Skin of body (tissue), 2 donors: Measurements from ENCODE around the gene CCL28. TPM values are rescaled to one million over a fixed set of nuclear protein-coding genes. Genes with fewer than 3 reads are reported as not detected.
"Not testable (repeated sequence)": the region's sequence is repeated elsewhere in the genome, so short reads cannot be mapped to it uniquely, and the experiment has no call there.

Experiments used
- DNase-seq: peaks from one replicate; lab custom pipeline; 2025; lab: John Stamatoyannopoulos, UW
- total RNA-seq: library from RNA; depleted of rRNA; stranded (reverse); fragments of >200 nt; gene quantifications from one replicate; pipeline ENCODE4 v1.2.3, GENCODE V29; 2014

The CCL28 gene, protein sequence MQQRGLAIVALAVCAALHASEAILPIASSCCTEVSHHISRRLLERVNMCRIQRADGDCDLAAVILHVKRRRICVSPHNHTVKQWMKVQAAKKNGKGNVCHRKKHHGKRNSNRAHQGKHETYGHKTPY
- 4.3 TPM for total RNA-seq

DNA sequence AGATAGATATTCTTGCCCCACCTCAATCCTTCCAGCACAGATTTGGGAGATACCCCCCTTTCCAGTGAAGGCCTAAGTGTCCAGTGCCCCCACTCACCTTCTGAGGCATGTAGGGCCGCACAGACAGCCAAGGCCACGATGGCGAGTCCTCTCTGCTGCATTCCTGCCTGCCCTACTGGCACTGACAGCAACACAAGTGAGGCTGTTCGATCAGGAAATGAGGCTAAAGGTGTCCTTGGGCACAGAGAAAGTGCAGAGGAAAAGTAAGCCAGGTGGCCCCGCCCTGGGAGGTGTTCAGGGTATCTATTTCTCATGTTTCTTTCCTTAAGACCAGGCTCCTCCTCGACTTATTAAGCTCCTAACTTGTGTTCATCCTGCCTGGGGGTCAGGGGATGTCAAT is at the start of gene CCL28:
Gene CCL28, minus strand, starts transcription at position 236 of the 400 bp plus-strand sequence. Its CDS starts 75 bp downstream, at position 161.
- DNase-seq = no peak

DNA sequence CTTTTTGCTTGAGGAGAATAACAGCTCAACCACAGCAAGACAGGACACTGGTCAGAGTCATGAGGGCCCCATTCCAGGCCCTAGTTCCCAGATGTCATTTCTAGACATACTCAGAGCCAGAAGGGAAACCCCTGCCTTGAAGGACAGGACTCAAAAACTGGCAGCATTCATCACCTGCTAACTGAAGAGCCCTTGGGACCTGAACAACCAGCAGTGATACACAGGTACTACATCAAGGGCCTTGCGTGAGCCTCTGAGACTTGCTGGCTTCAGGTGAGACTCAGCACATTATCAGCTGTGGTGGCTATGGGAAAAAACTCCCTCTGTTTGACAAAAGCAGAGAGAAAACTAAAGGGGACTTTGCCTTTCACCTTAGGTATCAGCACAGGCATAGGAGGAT is 48.9 kb upstream of the CCL28 start:
- no peak for DNase-seq

DNA sequence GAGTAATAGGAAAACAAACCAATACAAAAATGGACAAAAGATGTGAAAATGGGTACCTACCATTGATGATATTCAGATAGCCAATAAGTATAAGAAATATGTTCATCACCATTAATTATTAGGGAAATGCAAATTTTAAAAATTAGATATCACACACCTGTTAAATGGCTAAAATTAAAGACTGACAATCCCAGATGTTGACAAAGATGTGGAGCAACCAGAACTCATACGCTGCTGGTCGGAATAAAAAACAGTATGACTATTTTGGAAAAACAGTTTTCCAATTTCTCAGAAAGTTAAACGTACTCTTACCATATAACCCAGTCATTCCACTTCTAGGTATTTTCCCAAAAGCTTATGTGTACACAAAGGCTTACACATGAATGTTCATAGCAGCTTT is 44.4 kb upstream of the CCL28 start:
- no peak for DNase-seq

DNA sequence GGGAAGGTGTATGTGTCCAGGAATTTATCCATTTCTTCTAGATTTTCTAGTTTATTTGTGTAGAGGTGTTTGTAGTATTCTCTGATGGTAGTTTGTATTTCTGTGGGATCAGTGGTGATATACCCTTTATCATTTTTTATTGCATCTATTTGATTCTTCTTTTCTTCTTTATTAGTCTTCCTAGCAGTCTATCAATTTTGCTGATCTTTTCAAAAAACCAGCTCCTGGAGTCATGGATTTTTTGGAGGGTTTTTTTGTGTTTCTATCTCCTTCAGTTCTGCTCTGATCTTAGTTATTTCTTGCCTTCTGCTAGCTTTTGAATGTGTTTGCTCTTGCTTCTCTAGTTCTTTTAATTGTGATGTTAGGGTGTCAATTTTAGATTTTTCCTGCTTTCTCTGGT is 29.4 kb upstream of the CCL28 start:
- not testable (repeated sequence) for DNase-seq

DNA sequence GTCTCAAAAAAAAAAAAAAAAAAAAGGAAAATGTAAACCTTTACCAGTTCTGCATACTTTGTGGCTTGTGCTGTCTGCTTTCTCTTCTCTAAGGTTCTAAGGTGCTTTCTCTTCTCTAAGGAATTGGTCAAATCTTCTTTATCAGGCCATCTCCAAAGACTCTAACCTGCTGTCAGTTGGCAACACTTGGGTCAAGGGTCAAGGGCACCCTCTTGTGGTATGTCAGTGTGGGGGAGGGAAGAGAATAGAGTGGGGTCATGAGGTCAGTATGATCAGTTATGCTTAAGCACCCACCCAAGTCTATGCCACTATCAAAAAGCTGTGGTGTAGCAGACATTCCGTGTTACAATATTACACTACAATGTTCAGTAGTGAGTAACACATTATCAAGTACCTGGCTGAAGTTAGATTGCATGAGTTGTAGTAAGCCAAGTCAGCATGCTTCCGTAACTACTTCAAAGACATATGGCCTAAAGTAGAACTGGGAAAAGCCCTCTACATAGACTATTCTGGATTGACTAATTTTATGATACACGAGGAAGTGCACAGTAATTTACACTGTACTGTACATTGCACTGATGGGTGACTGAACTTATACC is 25.0 kb upstream of the CCL28 start:
- DNase-seq = no peak

DNA sequence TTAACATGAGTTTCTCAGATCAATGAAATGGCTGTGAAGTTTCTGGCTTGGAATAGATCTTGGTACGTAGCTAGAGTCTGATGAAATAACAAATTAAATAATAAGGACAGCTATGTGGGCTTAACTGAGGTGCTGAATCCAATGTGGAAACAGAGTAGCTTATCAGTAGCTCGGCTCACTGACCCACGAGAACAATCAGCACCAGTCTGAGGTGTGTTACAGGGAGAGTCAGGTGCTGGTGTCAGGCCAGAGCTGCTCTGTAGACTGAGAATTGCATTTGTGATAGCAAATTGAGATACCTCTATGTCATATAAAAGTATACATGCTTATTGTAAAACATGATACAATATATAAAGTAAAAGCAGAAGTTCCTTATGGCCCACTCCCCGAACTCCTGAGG is 21.2 kb upstream of the CCL28 start:
- DNase-seq = no peak

DNA sequence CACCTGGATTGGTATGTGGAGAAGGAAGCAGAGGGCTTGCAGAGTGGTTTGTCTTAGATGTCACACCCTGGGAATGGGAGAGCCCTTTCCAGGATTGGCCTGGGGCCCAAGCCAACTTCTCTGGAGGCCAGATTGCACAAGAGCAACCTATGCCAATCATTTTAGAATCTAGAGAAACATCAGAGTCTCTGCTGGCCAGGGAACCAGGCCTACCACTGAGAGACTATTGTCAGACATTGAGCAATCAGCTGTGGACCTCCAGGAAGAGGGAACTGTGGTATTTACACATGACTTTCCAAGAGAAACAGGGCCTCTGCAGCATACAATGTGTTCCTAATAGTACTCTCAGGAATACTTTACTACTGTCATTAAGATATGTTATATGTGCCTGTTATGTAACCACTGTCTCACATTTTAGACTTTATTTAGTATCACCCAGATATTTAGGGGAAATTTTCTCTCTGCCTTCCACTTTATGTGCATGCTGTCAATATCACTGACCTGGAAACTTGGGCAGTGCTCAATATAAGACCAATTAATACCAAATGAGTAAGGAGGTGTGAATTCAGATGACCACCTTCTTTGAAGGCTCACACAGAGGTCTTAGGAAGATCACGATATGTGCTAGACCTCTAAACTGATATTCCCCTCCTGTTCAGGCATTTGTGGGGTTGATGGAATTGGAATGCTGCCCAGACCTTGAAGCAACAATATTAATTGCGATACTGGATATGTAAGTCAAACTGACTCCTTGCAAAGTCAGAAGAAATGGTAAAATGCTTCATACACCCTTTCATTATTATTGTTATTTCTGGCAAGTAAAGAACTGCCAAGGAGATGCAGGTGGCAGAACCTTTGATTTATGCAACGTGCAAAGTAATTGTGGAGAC is 20.5 kb upstream of the CCL28 start:
- DNase-seq = peak; percentile 32

DNA sequence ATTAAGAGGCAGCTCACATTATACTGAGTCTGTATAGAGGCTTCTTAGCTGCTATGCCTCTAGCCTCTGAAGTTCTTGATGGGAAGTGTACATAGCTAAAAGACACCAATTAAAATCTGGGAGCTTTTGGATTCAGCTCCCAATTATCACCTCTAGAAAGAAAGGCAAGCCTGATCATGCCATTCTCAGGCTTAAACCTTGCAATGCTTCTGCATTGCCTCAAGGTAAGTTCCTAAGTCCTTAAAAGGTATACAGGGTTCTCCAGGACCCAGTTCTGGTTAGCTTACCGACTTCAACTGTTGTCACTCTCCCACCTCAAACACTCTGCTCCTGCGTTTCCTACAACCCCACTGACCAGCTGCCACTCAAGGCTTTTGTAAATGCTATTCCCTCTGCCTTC is 17.5 kb upstream of the CCL28 start:
- no peak for DNase-seq

DNA sequence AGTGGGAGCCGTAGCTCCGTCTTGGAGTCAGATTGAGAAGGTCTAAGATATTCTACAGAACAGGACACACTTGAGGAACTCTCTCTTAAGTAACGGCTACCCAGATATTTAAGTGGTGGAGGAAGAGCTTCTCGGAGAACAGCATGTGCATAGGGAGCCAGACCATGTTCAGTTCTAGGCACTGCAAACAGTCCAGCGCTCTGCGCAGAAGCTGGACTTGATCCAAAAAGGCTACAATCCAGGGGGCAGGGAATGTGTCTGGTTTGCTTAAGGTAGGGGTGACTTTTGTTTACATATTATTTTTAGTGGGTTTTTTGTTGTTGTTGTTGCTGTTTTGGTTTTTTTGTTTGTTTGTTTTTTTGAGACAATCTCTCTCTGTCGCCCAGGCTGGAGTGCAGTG is 16.8 kb upstream of the CCL28 start:
- no peak for DNase-seq

DNA sequence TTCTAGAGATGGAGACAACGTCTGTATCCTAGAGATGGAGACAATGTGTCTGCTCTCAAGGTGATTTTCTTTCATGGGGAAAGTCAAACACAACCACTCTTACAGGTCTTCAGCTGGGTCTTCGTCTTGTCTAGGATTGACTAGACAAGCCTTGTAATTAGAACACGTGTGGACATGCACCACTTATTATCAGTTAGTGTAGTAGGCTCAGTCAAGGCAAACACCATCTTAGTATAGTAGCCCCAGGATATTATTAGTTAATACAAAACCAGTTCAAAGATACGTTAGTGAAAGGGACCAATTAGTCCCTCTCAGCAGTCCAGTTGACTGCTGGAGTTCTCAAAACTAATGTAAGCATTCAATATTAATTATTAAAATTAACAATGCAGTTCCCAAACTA is 15.1 kb upstream of the CCL28 start:
- DNase-seq = no peak

DNA sequence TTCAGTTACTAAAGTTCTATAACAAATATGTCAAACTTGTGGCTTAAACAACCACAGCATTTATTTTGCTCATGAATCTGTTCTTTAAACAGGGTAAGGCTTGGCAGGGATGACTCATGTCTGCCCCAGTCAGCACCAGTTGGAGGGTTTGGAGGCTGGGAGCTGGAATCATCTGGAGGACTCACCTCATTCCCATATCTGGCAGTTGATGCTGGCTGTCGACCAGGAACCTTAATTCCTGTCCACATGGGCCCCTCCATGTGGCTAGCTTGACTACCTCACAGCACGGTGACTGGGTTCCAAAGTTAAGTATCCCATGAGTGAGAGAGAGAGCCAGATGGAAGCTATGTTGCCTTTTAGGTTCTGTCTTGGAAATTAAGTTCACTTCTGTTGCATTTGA is 13.8 kb upstream of the CCL28 start:
- DNase-seq = no peak

DNA sequence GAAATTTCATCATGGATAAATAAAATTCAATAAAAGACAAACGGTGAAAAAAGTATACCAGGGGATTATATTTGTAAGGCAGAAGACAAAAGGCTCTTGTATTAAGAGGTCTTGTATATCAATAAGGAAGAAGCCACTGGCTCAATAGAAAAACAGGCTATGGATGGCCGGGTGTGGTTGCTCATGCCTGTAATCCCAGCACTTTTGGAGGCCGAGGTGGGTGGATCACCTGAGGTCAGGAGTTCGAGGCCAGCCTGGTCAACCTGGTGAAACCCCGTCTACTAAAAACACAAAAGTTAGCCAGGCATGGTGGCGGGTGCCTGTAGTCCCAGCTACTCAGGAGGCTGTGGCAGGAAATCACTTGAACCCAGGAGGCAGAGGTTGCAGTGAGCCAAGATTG is 10.9 kb upstream of the CCL28 start:
- DNase-seq = not testable (repeated sequence)

DNA sequence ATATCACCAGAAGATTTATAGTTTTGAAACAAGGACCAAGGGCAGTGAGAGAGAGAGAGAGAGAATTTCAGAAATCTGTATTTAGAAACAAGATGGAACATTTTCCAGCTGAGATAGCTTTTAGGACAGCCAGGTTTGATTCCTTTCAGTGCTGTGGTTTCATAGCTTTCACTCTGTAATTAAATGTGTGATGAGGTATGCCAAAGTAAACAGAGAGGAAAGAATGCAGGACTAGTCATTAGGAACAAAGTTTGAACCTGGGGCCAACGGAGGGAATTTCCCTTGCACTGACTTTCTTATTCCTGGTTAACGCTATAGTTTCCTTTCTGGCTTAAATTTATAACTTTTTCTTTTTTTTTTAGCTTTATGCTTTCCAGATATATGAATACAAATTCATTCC is 10.0 kb upstream of the CCL28 start:
- no peak for DNase-seq

DNA sequence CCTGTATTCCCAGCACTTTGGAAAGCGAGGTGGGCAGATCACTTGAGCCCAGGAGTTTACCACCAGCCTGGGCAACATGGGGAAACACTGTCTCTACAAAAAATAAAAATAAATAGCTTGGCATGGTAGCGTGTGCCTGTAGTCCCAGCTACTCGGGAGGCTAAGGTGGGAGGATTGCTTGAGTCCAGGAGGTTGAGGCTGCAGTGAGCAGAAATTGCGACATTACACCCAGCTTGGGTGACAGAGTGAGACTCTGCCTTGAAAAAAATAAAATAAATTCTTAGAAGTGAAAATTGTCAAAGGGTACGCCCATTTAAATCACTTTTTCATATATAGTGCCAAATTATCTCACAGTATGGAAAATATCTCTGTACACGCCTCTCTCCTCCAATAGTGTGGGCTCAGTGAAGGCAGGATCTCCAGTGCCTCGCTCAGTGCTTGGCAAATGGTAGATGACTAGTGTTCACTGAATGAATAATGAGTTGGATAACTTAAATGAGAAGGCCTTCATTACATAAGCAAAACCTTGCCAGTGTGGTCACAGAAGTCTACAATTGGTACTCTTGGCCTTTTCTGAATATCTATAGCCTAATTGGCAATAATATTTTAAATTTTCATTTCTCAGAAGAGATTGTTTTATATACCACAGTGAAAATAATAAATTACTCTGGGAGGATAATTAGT is 9.4 kb upstream of the CCL28 start:
- no peak for DNase-seq

DNA sequence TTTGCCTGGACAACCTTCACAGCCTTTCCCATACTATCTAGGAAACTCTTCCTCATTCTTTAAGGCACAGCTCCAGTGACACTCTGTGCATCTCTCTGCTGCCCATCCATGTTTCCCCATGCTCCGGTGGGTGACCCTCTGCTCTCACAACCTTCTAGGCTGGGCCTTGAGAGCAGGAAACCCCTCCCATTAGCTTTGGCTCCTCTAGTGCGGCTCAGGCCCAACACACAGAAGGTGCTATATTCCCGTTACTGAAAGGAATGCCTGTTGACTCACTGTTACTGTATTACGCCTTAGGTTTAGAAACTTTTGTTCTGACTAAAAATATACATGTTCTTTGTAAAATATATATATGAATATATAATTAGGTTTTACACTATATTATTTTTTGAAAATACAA is 8.1 kb upstream of the CCL28 start:
- no peak for DNase-seq

DNA sequence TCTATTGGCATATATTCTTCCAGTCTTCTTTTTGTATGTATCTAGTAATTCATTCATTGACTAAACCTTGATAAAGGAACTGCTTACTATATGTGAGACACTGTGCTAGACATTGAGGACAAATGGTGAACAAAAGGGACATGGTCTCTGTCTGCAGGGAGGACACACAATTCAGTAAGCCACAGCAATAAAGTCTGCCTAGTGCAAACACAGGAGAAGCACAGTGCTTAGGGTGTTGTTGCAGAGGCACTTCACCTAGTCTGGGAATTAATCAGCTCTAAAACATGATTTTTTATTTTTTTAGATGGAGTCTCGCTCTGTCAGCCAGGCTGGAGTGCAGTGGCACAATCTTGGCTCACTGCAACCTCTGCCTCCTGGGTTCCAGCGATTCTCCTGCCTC is 6.4 kb upstream of the CCL28 start:
- DNase-seq = no peak

DNA sequence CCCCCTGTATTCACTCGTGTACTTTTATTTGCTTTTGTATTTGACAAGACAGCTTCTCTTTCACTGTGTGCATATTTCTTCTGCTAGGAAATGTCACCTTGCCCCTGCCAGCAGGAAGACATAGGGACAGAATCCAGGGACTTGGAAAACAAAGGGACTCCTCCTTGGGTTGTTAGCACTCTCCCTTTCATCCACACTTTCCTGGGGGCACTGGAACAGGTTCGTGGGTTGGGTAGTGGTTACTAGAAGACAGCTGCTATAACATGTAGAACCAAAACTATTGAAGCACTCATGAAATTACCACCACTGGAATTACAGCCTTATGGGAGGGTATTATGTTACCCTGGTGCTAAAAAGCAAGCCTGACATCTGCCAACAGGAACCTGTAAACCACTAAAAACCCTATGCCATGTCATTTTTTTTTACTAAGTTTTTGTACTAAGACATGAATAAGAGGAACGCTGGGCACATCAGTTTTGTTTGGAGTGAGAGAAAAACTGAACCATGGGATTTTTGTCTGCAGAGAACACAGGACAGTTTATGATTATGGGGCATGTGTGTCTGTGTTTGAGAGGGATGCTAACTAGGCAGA is 4.7 kb upstream of the CCL28 start:
- no peak for DNase-seq

DNA sequence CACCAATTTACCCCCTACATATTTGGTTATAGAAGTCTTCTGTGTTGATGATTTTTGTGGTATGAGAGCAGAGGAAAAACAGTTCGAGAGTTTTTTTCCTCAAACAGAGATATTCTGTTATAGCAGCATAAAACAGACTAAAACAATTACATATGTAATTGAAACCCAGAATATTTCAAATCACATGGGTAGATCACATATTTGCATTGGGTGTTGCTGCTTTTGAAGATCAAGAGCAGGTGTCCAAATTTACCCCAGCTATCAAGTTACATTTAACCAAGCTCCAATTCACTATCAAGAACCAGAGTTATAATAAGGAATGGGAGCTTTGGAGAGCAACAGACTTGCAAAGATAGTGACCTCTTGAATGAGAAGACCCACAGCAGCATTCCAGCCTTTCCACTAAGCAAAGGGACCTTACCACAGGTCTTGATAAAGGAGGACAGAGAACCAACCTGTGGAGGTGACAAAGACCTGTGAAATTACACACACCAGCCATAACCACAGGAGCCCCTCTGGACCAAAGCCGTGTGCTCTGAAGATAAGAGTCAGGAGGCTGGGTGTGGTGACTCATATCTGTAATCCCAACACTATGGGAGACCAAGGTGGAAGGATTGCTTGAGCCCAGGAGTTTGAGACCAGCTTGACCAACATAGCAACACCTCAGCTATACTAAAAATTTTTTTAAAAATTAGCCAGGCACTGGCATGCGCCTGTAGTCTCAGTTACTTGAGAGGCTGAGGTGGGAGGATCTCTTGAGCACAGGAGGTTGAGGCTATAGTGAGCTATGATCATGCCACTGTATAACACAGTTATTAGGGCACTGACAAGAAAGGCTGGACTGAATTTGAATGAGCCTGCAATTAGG is 4.0 kb upstream of the CCL28 start:
- DNase-seq = no peak

DNA sequence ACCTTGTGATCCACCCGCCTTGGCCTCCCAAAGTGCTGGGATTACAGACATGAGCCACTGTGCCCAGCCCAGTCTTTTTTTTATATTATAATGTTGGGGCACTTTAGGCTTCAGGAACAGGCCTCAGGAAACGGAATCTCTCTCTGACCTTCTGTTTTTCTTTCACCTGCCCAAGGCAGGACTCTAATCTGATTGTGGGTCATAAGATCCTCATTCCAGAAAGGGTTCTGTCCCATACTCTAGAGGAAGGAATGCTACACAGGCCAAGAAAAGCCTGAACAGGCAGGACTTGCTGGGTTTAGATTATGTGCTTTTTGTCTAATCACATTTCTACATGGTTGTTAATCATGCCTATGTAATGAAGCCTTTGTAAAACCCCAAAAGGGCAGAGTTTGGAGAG is 1.8 kb upstream of the CCL28 start:
- DNase-seq = no peak

DNA sequence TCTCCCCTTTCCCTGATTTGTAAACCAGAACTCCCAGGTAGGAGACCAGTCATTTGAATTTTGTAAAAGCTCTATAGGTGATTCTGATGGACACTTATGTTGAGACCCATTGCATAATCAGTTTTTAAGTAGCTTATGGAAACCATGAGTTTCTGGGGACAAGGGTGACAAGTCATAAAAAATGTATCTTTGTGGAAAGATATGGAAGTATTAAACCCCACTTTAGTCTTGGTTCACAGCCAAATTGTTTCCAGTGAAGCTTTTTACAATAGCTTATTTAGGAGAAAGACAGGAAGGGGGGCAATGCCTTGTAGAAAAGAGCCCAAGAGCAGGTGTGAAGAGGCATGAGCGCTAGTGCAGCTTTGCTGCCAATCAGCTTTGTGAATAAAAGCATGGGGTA is 453 bp upstream of the CCL28 start:
- DNase-seq = no peak

DNA sequence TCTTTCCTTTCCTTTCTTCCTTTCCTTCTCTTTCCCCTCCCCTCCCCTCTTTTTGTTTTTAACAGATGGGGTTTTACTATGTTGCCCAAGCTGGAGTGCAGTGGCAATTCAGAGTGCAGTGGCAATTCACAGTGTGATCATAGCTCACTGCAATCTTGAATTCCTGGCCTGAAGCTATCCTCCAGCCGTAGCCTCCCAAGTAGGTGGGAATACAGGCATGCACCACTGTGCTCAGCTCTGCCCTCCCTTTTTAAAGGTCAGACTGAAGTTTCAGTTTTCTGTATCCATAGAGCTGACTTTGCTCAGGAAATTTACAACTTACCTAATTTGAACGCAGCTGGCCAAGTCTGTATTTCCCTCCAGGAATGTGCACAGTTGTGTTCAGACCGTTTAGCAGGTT is 696 bp downstream of the CCL28 start:
- no peak for DNase-seq
